ENCODE results near the gene CCDC39.

The CCDC39 gene

GRCh38 chr3:180615954-180616353, 63.3 kb downstream of the CCDC39 start:
- no peak for TF ChIP-seq CTCF (IDR thresholded peaks at IDR 0.05; ENCODE audit: low read depth, low read length, missing control alignments)
- no peak for DNase-seq (ENCODE audit: extremely low read depth, low read depth)
- no peak overlapping the region for H3K4me3 ChIP-seq (replicated peaks; ENCODE audit: low read depth, low read length)

GRCh38 chr3:180612364-180612763, 66.9 kb downstream of the CCDC39 start:
- no peak overlapping the region for H3K4me3 ChIP-seq (replicated peaks; ENCODE audit: low read depth, low read length)
- DNase-seq (ENCODE audit: extremely low read depth, low read depth) = no peak
- TF ChIP-seq CTCF (IDR thresholded peaks at IDR 0.05; ENCODE audit: low read depth, low read length, missing control alignments) = no peak

- no peak for TF ChIP-seq CTCF (IDR thresholded peaks at IDR 0.05; ENCODE audit: low read depth, low read length, missing control alignments)
- no peak overlapping the region for H3K4me3 ChIP-seq (replicated peaks; ENCODE audit: low read depth, low read length)
- DNase-seq (ENCODE audit: extremely low read depth, low read depth) = no peak
Observed at GRCh38 chr3:180611006-180611405, 68.3 kb downstream of the CCDC39 start.

- H3K4me3 ChIP-seq (replicated peaks; ENCODE audit: low read depth, low read length) = peak within 1 kb of the TSS; percentile 72
Observed at GRCh38 chr3:180601688-180602666, 77.3 kb downstream of the CCDC39 start, which contains the start of gene TTC14. Gene TTC14, plus strand, starts transcription at chr3:180602163. Its CDS starts 99 bp downstream, at chr3:180602262.

GRCh38 chr3:180600473-180600872, 78.8 kb downstream of the CCDC39 start:
- TF ChIP-seq CTCF (IDR thresholded peaks at IDR 0.05; ENCODE audit: low read depth, low read length, missing control alignments) = no peak
- DNase-seq (ENCODE audit: extremely low read depth, low read depth) = no peak
- no peak overlapping the region for H3K4me3 ChIP-seq (replicated peaks; ENCODE audit: low read depth, low read length)

More at GRCh38 chr3:180601688-180602666, 77.3 kb downstream of the CCDC39 start, which contains the start of gene TTC14:
- no peak for TF ChIP-seq CTCF (IDR thresholded peaks at IDR 0.05; ENCODE audit: low read depth, low read length, missing control alignments)
- peak; percentile 90 for DNase-seq (ENCODE audit: extremely low read depth, low read depth)

GRCh38 chr3:180595559-180595935, 83.7 kb downstream of the CCDC39 start:
- DNase-seq (ENCODE audit: extremely low read depth, low read depth) = no peak
- no peak overlapping the region for H3K4me3 ChIP-seq (replicated peaks; ENCODE audit: low read depth, low read length)
- no peak for TF ChIP-seq CTCF (IDR thresholded peaks at IDR 0.05; ENCODE audit: low read depth, low read length, missing control alignments)
